ENCODE measurements around the gene KAZALD1.

Gene KAZALD1

GRCh38 chr10:101097881-101098280 lies 36.1 kb downstream of the KAZALD1 start:
- no peak for DNase-seq

GRCh38 chr10:101099901-101100300 lies 38.1 kb downstream of the KAZALD1 start:
- DNase-seq: no peak

GRCh38 chr10:101101372-101101881 lies 39.6 kb downstream of the KAZALD1 start:
- no peak for DNase-seq

- DNase-seq: no peak
Observed at GRCh38 chr10:101103430-101103829, 41.6 kb downstream of the KAZALD1 start.

- DNase-seq: no peak
Observed at GRCh38 chr10:101106351-101106750, 44.6 kb downstream of the KAZALD1 start.

GRCh38 chr10:101107771-101108170 lies 46.0 kb downstream of the KAZALD1 start:
- no peak for DNase-seq

- DNase-seq: no peak
Observed at GRCh38 chr10:101110856-101111523, 49.2 kb downstream of the KAZALD1 start.

- DNase-seq: no peak
Observed at GRCh38 chr10:101111547-101111946, 49.8 kb downstream of the KAZALD1 start.

- no peak for DNase-seq
Observed at GRCh38 chr10:101112799-101113594, 51.2 kb downstream of the KAZALD1 start.

- no peak for DNase-seq
Observed at GRCh38 chr10:101113890-101114403, 52.2 kb downstream of the KAZALD1 start.

GRCh38 chr10:101114646-101115045 lies 52.9 kb downstream of the KAZALD1 start:
- DNase-seq: no peak
